ENCODE measurements around the gene RTL1.

The RTL1 gene

DNA sequence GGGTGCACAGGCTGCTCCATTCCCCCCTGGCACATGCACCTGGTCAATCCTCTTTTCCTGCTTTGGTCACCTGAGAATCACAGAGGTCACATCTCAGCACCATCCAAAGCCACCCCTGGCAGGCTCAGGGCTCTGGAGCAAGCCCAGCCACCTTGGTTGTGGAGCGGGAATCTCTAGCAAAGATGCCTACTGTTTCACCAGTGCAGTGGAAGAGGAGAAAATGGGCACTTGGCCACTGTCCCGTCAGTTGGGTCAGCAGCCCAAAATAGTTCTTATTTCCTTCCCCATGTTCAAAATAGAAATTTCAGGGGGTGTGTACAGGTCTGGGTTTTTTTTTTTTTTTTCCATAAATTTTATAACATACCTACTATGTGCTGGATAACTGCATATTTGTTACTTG, 18.3 kb downstream of the RTL1 start:
- no peaks in the 10 kb centered on the region for H3K9me3 ChIP-seq (ENCODE audit: control insufficient read depth, insufficient read depth, low read length)
- H3K4me3 ChIP-seq (ENCODE audit: low read depth, low read length) = no peak overlapping the region
- H3K9ac ChIP-seq (ENCODE audit: low read depth, low read length) = no peak overlapping the region
- H3K36me3 ChIP-seq (ENCODE audit: control insufficient read depth, insufficient read depth, low read length) = no peaks in the 10 kb centered on the region
- H3K27me3 ChIP-seq (ENCODE audit: control insufficient read depth, insufficient read depth, low read length) = no peaks in the 10 kb centered on the region
- no peaks in the 10 kb centered on the region for H3K4me1 ChIP-seq (ENCODE audit: control insufficient read depth, insufficient read depth, low read length)

DNA sequence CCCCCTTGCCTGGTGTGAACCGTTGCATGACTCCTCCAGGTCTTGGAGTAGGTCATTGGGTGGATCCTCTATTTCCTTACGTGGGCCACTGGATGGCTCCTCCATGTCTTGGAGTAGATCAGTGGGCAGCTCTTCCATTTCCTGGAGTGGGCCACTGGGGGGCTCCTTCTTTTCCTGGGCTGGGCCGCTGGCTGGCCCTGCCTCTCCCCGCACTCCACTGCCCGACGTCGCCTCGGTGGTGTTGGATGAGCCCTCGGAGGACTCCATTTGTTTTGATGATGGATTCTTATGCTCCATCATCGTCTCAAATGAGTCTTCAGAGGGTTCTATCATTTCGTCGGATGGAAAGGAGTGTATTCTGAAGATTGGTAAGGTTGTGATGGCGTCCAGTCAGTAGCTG, 19.1 kb downstream of the RTL1 start:
- H3K9ac ChIP-seq (ENCODE audit: low read depth, low read length) = no peak overlapping the region
- no peaks in the 10 kb centered on the region for H3K36me3 ChIP-seq (ENCODE audit: control insufficient read depth, insufficient read depth, low read length)
- H3K9me3 ChIP-seq (ENCODE audit: control insufficient read depth, insufficient read depth, low read length) = no peaks in the 10 kb centered on the region
- no peaks in the 10 kb centered on the region for H3K27me3 ChIP-seq (ENCODE audit: control insufficient read depth, insufficient read depth, low read length)
- H3K4me3 ChIP-seq (ENCODE audit: low read depth, low read length) = no peak overlapping the region
- H3K4me1 ChIP-seq (ENCODE audit: control insufficient read depth, insufficient read depth, low read length) = no peaks in the 10 kb centered on the region

GRCh38 chr14:100883789-100884101, 19.8 kb downstream of the RTL1 start:
- Histone ChIP-seq H3K9ac (ENCODE audit: low read depth, low read length) (no peak overlapping the region), H3K36me3 (ENCODE audit: control insufficient read depth, insufficient read depth, low read length) (no peaks in the 10 kb centered on the region), H3K27me3 (ENCODE audit: control insufficient read depth, insufficient read depth, low read length) (no peaks in the 10 kb centered on the region), H3K4me3 (ENCODE audit: low read depth, low read length) (no peak overlapping the region), H3K9me3 (ENCODE audit: control insufficient read depth, insufficient read depth, low read length) (no peaks in the 10 kb centered on the region), H3K4me1 (ENCODE audit: control insufficient read depth, insufficient read depth, low read length) (no peaks in the 10 kb centered on the region)

DNA sequence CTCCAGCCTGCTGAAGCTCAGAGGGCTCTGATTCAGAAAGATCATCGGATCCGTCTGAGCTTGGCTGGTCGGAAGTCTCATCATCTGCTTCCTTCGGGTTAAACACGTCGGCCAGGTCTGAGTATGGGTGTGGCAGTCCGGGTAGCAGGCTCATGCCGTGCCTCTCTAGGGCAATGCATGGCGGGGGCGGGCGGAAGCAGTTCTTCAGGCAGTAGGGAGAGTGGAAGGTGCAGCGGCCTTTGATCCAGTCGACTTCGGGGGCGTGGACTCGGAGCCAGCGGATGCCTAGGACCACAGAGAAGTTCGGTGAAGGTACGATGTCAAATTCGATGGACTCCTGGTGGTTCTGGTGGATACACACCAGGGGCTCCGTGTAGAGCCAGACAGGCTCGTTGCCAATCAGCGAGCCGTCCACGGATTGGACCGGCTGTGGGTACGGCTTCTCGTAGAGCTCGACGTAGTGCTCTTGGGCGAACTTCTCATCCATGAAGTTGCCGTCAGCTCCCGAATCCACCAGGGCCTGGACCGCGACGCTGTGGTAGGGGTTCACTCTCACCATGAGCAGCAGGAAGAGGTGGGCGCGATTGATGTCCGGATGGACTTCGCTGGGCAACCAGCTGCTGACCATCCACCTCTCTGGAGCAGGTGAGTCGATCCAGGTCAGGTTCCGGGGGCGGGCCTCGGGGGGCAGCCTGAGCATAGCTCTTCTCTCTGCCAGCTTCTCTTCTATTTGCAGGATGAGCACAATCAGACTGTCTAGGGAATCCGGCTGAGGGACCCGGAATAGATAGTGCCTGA, 20.3 kb downstream of the RTL1 start:
- no peaks in the 10 kb centered on the region for H3K36me3 ChIP-seq (ENCODE audit: control insufficient read depth, insufficient read depth, low read length)
- H3K4me3 ChIP-seq (ENCODE audit: low read depth, low read length) = no peak overlapping the region
- H3K4me1 ChIP-seq (ENCODE audit: control insufficient read depth, insufficient read depth, low read length) = no peaks in the 10 kb centered on the region

GRCh38 chr14:100882026-100882967, 21.2 kb downstream of the RTL1 start:
- Histone ChIP-seq H3K9me3 (ENCODE audit: control insufficient read depth, insufficient read depth, low read length) (no peaks in the 10 kb centered on the region), H3K27me3 (ENCODE audit: control insufficient read depth, insufficient read depth, low read length) (no peaks in the 10 kb centered on the region), H3K4me3 (ENCODE audit: low read depth, low read length) (no peak overlapping the region), H3K4me1 (ENCODE audit: control insufficient read depth, insufficient read depth, low read length) (no peaks in the 10 kb centered on the region), H3K9ac (ENCODE audit: low read depth, low read length) (no peak overlapping the region), H3K36me3 (ENCODE audit: control insufficient read depth, insufficient read depth, low read length) (no peaks in the 10 kb centered on the region)

More for the DNA sequence above, 20.3 kb downstream of the RTL1 start:
- Histone ChIP-seq H3K27me3 (ENCODE audit: control insufficient read depth, insufficient read depth, low read length) (no peaks in the 10 kb centered on the region), H3K9me3 (ENCODE audit: control insufficient read depth, insufficient read depth, low read length) (no peaks in the 10 kb centered on the region), H3K9ac (ENCODE audit: low read depth, low read length) (no peak overlapping the region)

- H3K27me3 ChIP-seq (ENCODE audit: control insufficient read depth, insufficient read depth, low read length) = no peaks in the 10 kb centered on the region
- no peaks in the 10 kb centered on the region for H3K36me3 ChIP-seq (ENCODE audit: control insufficient read depth, insufficient read depth, low read length)
- no peaks in the 10 kb centered on the region for H3K9me3 ChIP-seq (ENCODE audit: control insufficient read depth, insufficient read depth, low read length)
- no peaks in the 10 kb centered on the region for H3K4me1 ChIP-seq (ENCODE audit: control insufficient read depth, insufficient read depth, low read length)
- no peak overlapping the region for H3K9ac ChIP-seq (ENCODE audit: low read depth, low read length)
- H3K4me3 ChIP-seq (ENCODE audit: low read depth, low read length) = no peak overlapping the region
These were observed 22.1 kb downstream of the RTL1 start for GRCh38 chr14:100881211-100882025.

GRCh38 chr14:100880271-100881101, 23.0 kb downstream of the RTL1 start:
- Histone ChIP-seq H3K9ac (ENCODE audit: low read depth, low read length) (no peak overlapping the region), H3K4me3 (ENCODE audit: low read depth, low read length) (no peak overlapping the region), H3K9me3 (ENCODE audit: control insufficient read depth, insufficient read depth, low read length) (no peaks in the 10 kb centered on the region), H3K27me3 (ENCODE audit: control insufficient read depth, insufficient read depth, low read length) (no peaks in the 10 kb centered on the region), H3K36me3 (ENCODE audit: control insufficient read depth, insufficient read depth, low read length) (no peaks in the 10 kb centered on the region), H3K4me1 (ENCODE audit: control insufficient read depth, insufficient read depth, low read length) (no peaks in the 10 kb centered on the region)

DNA sequence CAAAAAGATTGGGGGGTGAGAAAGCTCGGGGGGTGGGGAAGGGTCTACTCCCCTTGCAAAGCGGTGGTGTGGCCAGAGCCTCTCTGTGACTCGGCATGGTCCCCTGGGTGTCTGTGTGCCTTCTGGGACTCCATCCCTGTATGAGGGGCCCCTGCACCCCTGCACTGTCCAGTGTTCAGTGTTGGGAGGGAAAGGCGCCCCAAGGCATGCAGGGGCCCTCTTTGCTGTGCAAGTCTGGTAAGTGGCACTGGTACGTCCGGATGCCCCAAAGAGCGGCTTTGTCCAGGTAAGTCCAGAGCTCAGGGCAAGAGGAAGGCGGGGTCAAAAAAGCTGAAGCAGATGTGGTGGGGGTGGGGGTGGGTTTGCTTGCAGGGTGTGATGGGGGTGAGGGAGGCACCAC, 23.7 kb downstream of the RTL1 start:
- Histone ChIP-seq H3K27me3 (ENCODE audit: control insufficient read depth, insufficient read depth, low read length) (no peaks in the 10 kb centered on the region), H3K9ac (ENCODE audit: low read depth, low read length) (no peak overlapping the region), H3K36me3 (ENCODE audit: control insufficient read depth, insufficient read depth, low read length) (no peaks in the 10 kb centered on the region), H3K4me3 (ENCODE audit: low read depth, low read length) (no peak overlapping the region), H3K4me1 (ENCODE audit: control insufficient read depth, insufficient read depth, low read length) (no peaks in the 10 kb centered on the region), H3K9me3 (ENCODE audit: control insufficient read depth, insufficient read depth, low read length) (no peaks in the 10 kb centered on the region)

DNA sequence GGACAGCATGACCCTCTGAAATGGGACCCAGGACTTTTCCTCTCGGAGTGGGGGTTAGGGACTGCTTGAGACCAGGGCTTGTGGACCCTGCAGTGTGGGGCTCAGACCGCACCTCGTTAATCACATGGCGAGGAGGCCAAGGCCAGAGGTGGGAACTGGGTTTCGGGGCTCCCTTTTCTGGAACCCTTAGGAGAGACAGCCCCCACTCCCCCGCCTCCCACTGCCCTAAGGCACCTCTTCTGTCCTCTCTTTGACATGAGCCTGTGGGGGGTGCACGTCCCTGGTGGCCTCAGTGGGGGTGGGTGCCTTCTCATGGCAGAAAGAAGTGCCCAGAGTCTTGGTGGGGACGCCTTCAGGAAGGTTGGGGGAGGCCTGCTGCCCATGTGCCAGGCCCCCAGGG, 24.3 kb downstream of the RTL1 start:
- no peaks in the 10 kb centered on the region for H3K4me1 ChIP-seq (ENCODE audit: control insufficient read depth, insufficient read depth, low read length)
- H3K27me3 ChIP-seq (ENCODE audit: control insufficient read depth, insufficient read depth, low read length) = no peaks in the 10 kb centered on the region
- no peak overlapping the region for H3K4me3 ChIP-seq (ENCODE audit: low read depth, low read length)
- no peaks in the 10 kb centered on the region for H3K36me3 ChIP-seq (ENCODE audit: control insufficient read depth, insufficient read depth, low read length)
- H3K9me3 ChIP-seq (ENCODE audit: control insufficient read depth, insufficient read depth, low read length) = no peaks in the 10 kb centered on the region
- no peak overlapping the region for H3K9ac ChIP-seq (ENCODE audit: low read depth, low read length)

DNA sequence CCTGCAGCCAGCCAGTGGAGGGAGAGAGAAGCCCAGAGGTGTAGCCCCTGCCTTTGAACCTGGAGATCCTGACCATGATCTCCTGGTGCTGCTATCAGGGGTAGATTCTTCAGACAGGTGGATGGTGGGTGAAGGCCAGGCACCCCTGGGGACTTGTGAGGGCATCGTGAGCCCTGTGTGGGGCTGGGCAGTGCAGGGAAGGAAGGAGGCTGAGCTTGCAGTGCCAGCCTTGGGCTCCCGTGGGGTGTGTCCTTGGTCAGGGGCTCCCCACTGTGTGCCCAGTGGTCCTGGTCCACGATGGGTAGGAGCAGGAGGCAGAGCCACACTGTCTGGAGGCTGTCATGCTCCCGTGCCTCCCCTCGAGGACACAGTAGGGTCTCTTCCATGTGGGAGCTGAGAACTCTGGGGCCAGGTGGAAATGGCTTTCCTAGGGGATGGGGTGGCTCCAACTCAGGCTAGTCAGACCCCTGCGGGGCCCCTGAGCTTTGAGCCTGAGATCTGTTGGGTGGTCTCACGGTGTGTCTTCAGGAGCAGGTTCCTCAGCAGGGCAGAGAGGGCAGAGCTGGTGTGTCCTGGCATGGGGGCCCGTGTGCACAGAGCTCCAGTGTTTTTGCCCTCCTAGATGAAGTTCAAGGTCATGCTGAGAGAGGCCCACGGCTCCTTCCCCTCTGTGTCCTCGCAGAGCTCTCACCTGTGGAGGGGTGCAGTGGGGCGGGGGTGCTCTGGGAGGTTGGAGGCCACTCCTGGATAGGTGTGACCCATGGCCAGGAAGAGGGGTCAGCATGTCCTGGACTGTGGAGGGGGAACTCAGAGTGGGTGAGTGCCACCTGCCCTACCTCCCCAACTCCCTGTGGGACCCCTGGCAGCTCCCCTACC, 25.0 kb downstream of the RTL1 start:
- H3K27me3 ChIP-seq (ENCODE audit: control insufficient read depth, insufficient read depth, low read length) = no peaks in the 10 kb centered on the region
- H3K9ac ChIP-seq (ENCODE audit: low read depth, low read length) = no peak overlapping the region
- no peaks in the 10 kb centered on the region for H3K36me3 ChIP-seq (ENCODE audit: control insufficient read depth, insufficient read depth, low read length)
- H3K4me1 ChIP-seq (ENCODE audit: control insufficient read depth, insufficient read depth, low read length) = no peaks in the 10 kb centered on the region
- no peaks in the 10 kb centered on the region for H3K9me3 ChIP-seq (ENCODE audit: control insufficient read depth, insufficient read depth, low read length)
- no peak overlapping the region for H3K4me3 ChIP-seq (ENCODE audit: low read depth, low read length)
